A549 (cell line): Measurements from ENCODE around the gene RIN3. TPM values are rescaled to one million over a fixed set of nuclear protein-coding genes. Genes with fewer than 3 reads are reported as not detected.
"Not testable (repeated sequence)": the region's sequence is repeated elsewhere in the genome, so short reads cannot be mapped to it uniquely, and the experiment has no call there.

ENCODE experiments used
- ATAC-seq, 2 experiments: fragments of 200-7000 bp in 1 of 2; fragments of >200 bp in 1 of 2; cut with Nextera tagmentation in 1 of 2; cut with Tn5 transposase in 1 of 2; 3 replicates each; pipeline versions ENCODE4 v1.8.0 to v1.9.1; 2018 to 2020; ENCODE audit warnings: mild to moderate bottlenecking in 1 of 2, moderate library complexity in 1 of 2
- CTCF ChIA-PET: fragments of 300-600 bp; sonication (Branson Sonifier 250); formaldehyde crosslinking; extraction: SDS; loops from one replicate; lab custom pipeline; 2021; ENCODE audit warnings: antibody characterized with exemption, inconsistent platforms; lab: Yijun Ruan, JAX
- POLR2A ChIA-PET: fragments of 350-600 bp; formaldehyde crosslinking; extraction: SDS; loops from one replicate; lab custom pipeline; 2021; ENCODE audit warnings: antibody characterized with exemption, inconsistent platforms; lab: Yijun Ruan, JAX
- DNase-seq, 2 experiments: peaks; one replicate each; pipeline versions ENCODE4 v3.0.0 to v3.0.0-alpha.2; 2011 to 2016; ENCODE audit warnings: low read depth in 1 of 2, low spot score in 1 of 2
- FAIRE-seq: peaks from 2 replicates; lab custom pipeline; 2011; peaks lifted over from hg19 to GRCh38; lab: Jason Lieb, UNC
- H3K27ac ChIP-seq, 2 experiments: fragments of >200 bp; sonication (Bioruptor Twin); formaldehyde crosslinking; 3 replicates each; pipeline ENCODE4 v1.5.1; 2016 to 2017
- H3K4me1 ChIP-seq: fragments of >200 bp; sonication (Bioruptor Twin); formaldehyde crosslinking; 3 replicates; pipeline ENCODE4 v1.6.1; 2016
- H3K4me2 ChIP-seq: fragments of >200 bp; sonication (Bioruptor Twin); formaldehyde crosslinking; 3 replicates; pipeline ENCODE4 v1.6.1; 2016
- H3K4me3 ChIP-seq: fragments of >200 bp; sonication (Bioruptor Twin); formaldehyde crosslinking; 3 replicates; pipeline ENCODE4 v1.5.1; 2016
- H3K9me3 ChIP-seq: fragments of >200 bp; sonication (Bioruptor Twin); formaldehyde crosslinking; 3 replicates; pipeline ENCODE4 v1.6.1; 2016
- CBX8 ChIP-seq: fragments of 200-600 bp; sonication (generic); IDR thresholded peaks from 2 replicates; pipeline ENCODE4 v1.6.1; 2016
- CEBPB ChIP-seq, 2 experiments: fragments of >200 bp in 1 of 2; sonication (Bioruptor Twin) in 1 of 2; formaldehyde crosslinking in 1 of 2; IDR thresholded peaks; 2 replicates each; pipeline ENCODE4 v1.6.1; 2012 to 2016
- E2F6 ChIP-seq: IDR thresholded peaks from 2 replicates; pipeline ENCODE4 v1.6.1; 2012; ENCODE audit warnings: low read depth, borderline replicate concordance
- EHMT2 ChIP-seq: fragments of 200-600 bp; sonication (generic); IDR thresholded peaks from 2 replicates; pipeline ENCODE4 v1.6.1; 2016; ENCODE audit warnings: antibody characterized with exemption, low read depth, mild to moderate bottlenecking, moderate library complexity
- FOSL2 ChIP-seq, 2 experiments: fragments of 450-650 bp in 1 of 2; fragments of >200 bp in 1 of 2; sonication (Bioruptor Twin) in 1 of 2; formaldehyde crosslinking; IDR thresholded peaks; 2 replicates each; pipeline versions ENCODE4 v1.5.0 to v1.6.1; 2016 to 2020; ENCODE audit warnings: mild to moderate bottlenecking in 1 of 2, moderate library complexity in 1 of 2
- HEYL ChIP-seq: fragments of 250-450 bp; sonication (Bioruptor Pico); IDR thresholded peaks from 2 replicates; pipeline ENCODE4 v1.8.0; 2021; ENCODE audit warnings: mild to moderate bottlenecking, moderate library complexity
- HOXB13 ChIP-seq: fragments of 250-450 bp; sonication (Bioruptor Pico); IDR thresholded peaks from 2 replicates; pipeline ENCODE4 v1.5.0; 2020; ENCODE audit warnings: low read depth, mild to moderate bottlenecking, moderate library complexity
- HOXB5 ChIP-seq: fragments of 250-450 bp; sonication (Bioruptor Pico); IDR thresholded peaks from 2 replicates; pipeline ENCODE4 v1.5.0; 2020; ENCODE audit warnings: mild to moderate bottlenecking, moderate library complexity
- MAFK ChIP-seq: fragments of 450-650 bp; IDR thresholded peaks from 2 replicates; pipeline ENCODE4 v1.6.1; 2014; ENCODE audit not compliant: partially characterized antibody
- MAZ ChIP-seq: fragments of 150-350 bp; IDR thresholded peaks from 2 replicates; pipeline ENCODE4 v1.6.1; 2014; ENCODE audit warnings: antibody characterized with exemption, low read depth, low read length, borderline replicate concordance
- REST ChIP-seq: fragments of 200-600 bp; sonication (generic); IDR thresholded peaks from 2 replicates; pipeline ENCODE4 v1.6.1; 2016; ENCODE audit warnings: antibody characterized with exemption, mild to moderate bottlenecking, moderate library complexity
- TFCP2L1 ChIP-seq: fragments of 250-450 bp; sonication (Bioruptor Pico); IDR thresholded peaks from 2 replicates; pipeline ENCODE4 v1.5.0; 2021; ENCODE audit warnings: mild to moderate bottlenecking
- WGBS: methylation state at CpG from one replicate; pipeline ENCODE4 v1.1.6; 2017; ENCODE audit errors: missing lambda C conversion rate; 5-methylcytosine and 5-hydroxymethylcytosine counted together
- polyA plus RNA-seq, 4 experiments: library from polyadenylated mRNA; depleted of rRNA in 3 of 4; stranded (reverse); fragments of >200 nt; fragmentation: RNase III in 1 of 4; extraction: RNeasy Plus Mini Kit Qiagen cat#74134 plus additional on column Dnase treatment in 1 of 4; gene quantifications; 2 replicates in 3 of 4; 3 replicates in 1 of 4; pipeline ENCODE4 v1.2.3, GENCODE V29; 2011 to 2017

Gene RIN3
- polyA plus RNA-seq, 2 of the 4 experiments (the other 2 are of a cell fraction): 5.6 to 14.5 TPM

DNA sequence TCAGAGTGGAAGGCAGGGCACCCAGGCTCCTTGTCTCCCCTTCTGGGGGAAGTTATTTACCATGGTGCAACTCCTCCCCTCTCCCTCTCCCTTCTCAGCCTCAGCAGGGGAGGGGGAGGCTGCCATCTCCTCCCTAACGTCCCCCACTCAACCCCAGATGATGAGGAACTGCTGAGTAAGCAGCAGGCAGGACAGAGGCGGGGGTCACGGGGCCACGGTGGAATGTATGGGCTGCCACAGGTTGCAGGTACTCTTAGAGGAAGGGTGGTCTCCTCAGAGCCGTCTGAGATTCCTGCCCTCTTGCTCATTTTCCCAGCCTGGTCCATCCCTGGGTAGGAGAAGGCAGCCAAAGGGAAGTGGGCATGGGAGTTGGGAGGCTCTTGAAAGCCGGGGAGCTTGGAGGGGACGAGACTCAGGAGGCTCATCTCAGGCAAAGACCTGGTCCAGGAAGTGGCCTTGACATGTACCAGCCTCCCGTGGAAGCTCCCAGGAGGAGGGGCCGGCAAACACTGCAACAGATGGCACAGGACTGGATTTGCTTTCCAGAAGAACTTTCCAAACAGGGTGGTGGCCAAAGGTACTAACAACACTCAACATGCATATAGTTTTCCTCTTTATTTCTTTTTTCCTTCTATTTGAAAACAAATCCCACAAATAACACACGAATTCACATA, 19.0 kb downstream of the RIN3 start:
- H3K9me3 ChIP-seq: no peaks in the 10 kb centered on the region
- H3K4me2 ChIP-seq: no peak overlapping the region
- FAIRE-seq (no peak), ATAC-seq (no peak), DNase-seq (no peak)
- no peak for TF ChIP-seq FOSL2 (IDR thresholded peaks at IDR 0.05)
- no peak for TF ChIP-seq FOSL2 (CRISPR knock-in tag; IDR thresholded peaks at IDR 0.05)
- TF ChIP-seq MAFK: peak; percentile 77
- no peak for TF ChIP-seq EHMT2
- POLR2A ChIA-PET: no interaction called here
- no peak overlapping the region for H3K4me3 ChIP-seq
- WGBS: 63% methylated on average over 10 of the region's 10 CpGs
- peak overlapping the region in 1 of 2 experiments; percentile 61; a peak in 3 of 6 replicates for H3K27ac ChIP-seq
- CTCF ChIA-PET: interaction anchor here (1.1 kb wide), 1 partner anchor 22 kb away, joined by 3 read pairs; no protein-coding TSS in a partner anchor
- H3K4me1 ChIP-seq: peaks cover 28% of the 10 kb centered on the region

DNA sequence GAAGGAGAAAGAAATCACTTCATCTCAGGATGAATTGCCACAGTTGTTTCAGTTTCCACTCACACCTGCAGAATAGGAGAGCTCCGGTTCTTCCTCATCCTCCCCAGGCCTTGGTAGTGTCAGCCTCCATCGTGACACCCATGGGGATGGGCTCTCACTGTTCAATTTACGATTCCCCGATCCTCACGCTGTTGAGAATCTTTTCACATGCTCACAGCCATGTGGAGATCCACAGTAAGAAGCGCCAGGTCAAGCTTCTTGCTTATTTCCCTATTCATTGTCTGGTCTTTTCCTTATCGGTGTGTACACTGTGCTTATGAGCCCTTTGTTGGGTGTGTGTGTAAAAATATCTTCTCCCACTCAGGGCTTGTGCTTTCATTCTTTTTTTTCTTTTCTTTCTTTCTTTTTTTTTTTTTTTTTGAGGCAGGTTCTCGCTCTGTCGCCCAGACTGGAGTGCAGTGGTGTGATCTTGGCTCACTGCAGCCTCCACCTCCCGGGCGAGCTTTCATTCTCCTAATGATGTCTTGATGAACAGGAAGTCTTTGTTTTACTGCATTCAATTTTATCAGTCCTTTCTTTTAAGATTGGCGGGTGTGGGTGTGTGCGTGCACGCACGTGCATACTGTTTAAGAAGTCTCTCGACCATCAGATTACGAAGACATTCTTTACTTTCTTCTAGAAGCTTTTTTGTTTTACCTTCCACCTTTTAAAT, 21.5 kb downstream of the RIN3 start:
- ChIA-PET CTCF (interaction anchor here (0.6 to 1.7 kb wide), 4 partner anchors 11 to 90 kb away, joined by 3 to 4 read pairs (median 3); no protein-coding TSS in a partner anchor), POLR2A (no interaction called here)
- TF ChIP-seq HOXB5 (CRISPR knock-in tag) (no peak), REST (no peak), E2F6 (no peak), TFCP2L1 (CRISPR knock-in tag) (no peak), HEYL (no peak), CBX8 (no peak), CEBPB (IDR thresholded peaks at IDR 0.05) (no peak), MAZ (no peak), HOXB13 (no peak)
- WGBS: 84% methylated on average over 17 of the region's 17 CpGs
- ATAC-seq (no peak; a peak in 1 of 6 replicates), DNase-seq (no peak), FAIRE-seq (no peak)
- Histone ChIP-seq H3K4me1 (peaks cover 38% of the 10 kb centered on the region), H3K9me3 (no peaks in the 10 kb centered on the region), H3K27ac (peak overlapping the region in 1 of 2 experiments; percentile 53; a peak in 2 of 6 replicates), H3K4me3 (no peak overlapping the region), H3K4me2 (no peak overlapping the region)

GRCh38 chr14:92536231-92536630, 22.6 kb downstream of the RIN3 start:
- FAIRE-seq; CTCF ChIA-PET; POLR2A ChIA-PET; H3K4me3 ChIP-seq; H3K9me3 ChIP-seq; TF ChIP-seq FOSL2 (IDR thresholded peaks at IDR 0.05): not testable (repeated sequence)
- TF ChIP-seq FOSL2 (CRISPR knock-in tag; IDR thresholded peaks at IDR 0.05): peak; percentile 68
- H3K4me2 ChIP-seq: peak overlapping the region; percentile 33
- peaks cover 48% of the 10 kb centered on the region for H3K4me1 ChIP-seq
- H3K27ac ChIP-seq: peak overlapping the region in 1 of 2 experiments; percentile 74; a peak in 3 of 6 replicates
- WGBS: 27% methylated on average over 8 of the region's 8 CpGs
- DNase-seq (peak in 1 of 2 experiments; percentile 43), ATAC-seq (peak in 1 of 2 experiments; percentile 8; a peak in 1 of 6 replicates)
